MM.1S (cell line): ENCODE data around the gene PPA1.

Experiments used
- EZH2 ChIP-seq: fragments of 300-600 bp; sonication (generic); optimal IDR thresholded peaks from 2 replicates; pipeline ENCODE3; 2017; ENCODE audit warnings: low read depth, mild to moderate bottlenecking, antibody characterized with exemption, low read length, mixed read lengths
- EZH2phosphoT487 ChIP-seq: fragments of 300-600 bp; sonication (generic); IDR thresholded peaks from 2 replicates; pipeline ENCODE4 v1.6.1; 2018; ENCODE audit warnings: antibody characterized with exemption, low read length
- TF ChIP-seq, protein P1 (sequence below): fragments of 300-600 bp; sonication (generic); IDR thresholded peaks from 2 replicates; pipeline ENCODE4 v1.5.1; 2016; ENCODE audit warnings: antibody characterized with exemption, low read length, mixed read lengths

- TF ChIP-seq, protein P1, sequence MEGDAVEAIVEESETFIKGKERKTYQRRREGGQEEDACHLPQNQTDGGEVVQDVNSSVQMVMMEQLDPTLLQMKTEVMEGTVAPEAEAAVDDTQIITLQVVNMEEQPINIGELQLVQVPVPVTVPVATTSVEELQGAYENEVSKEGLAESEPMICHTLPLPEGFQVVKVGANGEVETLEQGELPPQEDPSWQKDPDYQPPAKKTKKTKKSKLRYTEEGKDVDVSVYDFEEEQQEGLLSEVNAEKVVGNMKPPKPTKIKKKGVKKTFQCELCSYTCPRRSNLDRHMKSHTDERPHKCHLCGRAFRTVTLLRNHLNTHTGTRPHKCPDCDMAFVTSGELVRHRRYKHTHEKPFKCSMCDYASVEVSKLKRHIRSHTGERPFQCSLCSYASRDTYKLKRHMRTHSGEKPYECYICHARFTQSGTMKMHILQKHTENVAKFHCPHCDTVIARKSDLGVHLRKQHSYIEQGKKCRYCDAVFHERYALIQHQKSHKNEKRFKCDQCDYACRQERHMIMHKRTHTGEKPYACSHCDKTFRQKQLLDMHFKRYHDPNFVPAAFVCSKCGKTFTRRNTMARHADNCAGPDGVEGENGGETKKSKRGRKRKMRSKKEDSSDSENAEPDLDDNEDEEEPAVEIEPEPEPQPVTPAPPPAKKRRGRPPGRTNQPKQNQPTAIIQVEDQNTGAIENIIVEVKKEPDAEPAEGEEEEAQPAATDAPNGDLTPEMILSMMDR = no peak
- TF ChIP-seq EZH2 (no peak), EZH2phosphoT487 (no peak)
Measured at GRCh38 chr10:70234668-70235447, 1.6 kb upstream of the PPA1 start.
